ENCODE results near the gene CDH2.

Gene CDH2

GRCh38 chr18:28099237-28099636 lies 77.7 kb downstream of the CDH2 start:
- DNase-seq (ENCODE audit: low read depth) = no peak
- no peak overlapping the region for H3K4me3 ChIP-seq (ENCODE audit: control insufficient read depth, low read depth, low read length)
- no peak for TF ChIP-seq CTCF (conservative IDR thresholded peaks at IDR 0.05; ENCODE audit: control insufficient read depth, insufficient read depth, low read depth, low read length)

- no peak overlapping the region for H3K4me3 ChIP-seq (ENCODE audit: control insufficient read depth, low read depth, low read length)
- DNase-seq (ENCODE audit: low read depth) = peak; percentile 49
- no peak for TF ChIP-seq CTCF (conservative IDR thresholded peaks at IDR 0.05; ENCODE audit: control insufficient read depth, insufficient read depth, low read depth, low read length)
These were observed 81.3 kb downstream of the CDH2 start for GRCh38 chr18:28095631-28096030.

GRCh38 chr18:28095041-28095440 lies 81.9 kb downstream of the CDH2 start:
- TF ChIP-seq CTCF (conservative IDR thresholded peaks at IDR 0.05; ENCODE audit: control insufficient read depth, insufficient read depth, low read depth, low read length) = no peak
- peak; percentile 37 for DNase-seq (ENCODE audit: low read depth)
- H3K4me3 ChIP-seq (ENCODE audit: control insufficient read depth, low read depth, low read length) = no peak overlapping the region

- DNase-seq (ENCODE audit: low read depth) = no peak
- TF ChIP-seq CTCF (conservative IDR thresholded peaks at IDR 0.05; ENCODE audit: control insufficient read depth, insufficient read depth, low read depth, low read length) = no peak
- H3K4me3 ChIP-seq (ENCODE audit: control insufficient read depth, low read depth, low read length) = no peak overlapping the region
These were observed 85.7 kb downstream of the CDH2 start for GRCh38 chr18:28091197-28091596.

GRCh38 chr18:28088477-28088876 lies 88.5 kb downstream of the CDH2 start:
- H3K4me3 ChIP-seq (ENCODE audit: control insufficient read depth, low read depth, low read length) = no peak overlapping the region
- DNase-seq (ENCODE audit: low read depth) = no peak
- TF ChIP-seq CTCF (conservative IDR thresholded peaks at IDR 0.05; ENCODE audit: control insufficient read depth, insufficient read depth, low read depth, low read length) = no peak

GRCh38 chr18:28086670-28087552 lies 90.0 kb downstream of the CDH2 start:
- no peak overlapping the region for H3K4me3 ChIP-seq (ENCODE audit: control insufficient read depth, low read depth, low read length)
- no peak for TF ChIP-seq CTCF (conservative IDR thresholded peaks at IDR 0.05; ENCODE audit: control insufficient read depth, insufficient read depth, low read depth, low read length)
- DNase-seq (ENCODE audit: low read depth) = peak; percentile 60
